ENCODE data around the gene MTRF1.
A peak's percentile ranks its signal among the peaks of the same experiment; 100 is the strongest.

The MTRF1 gene

GRCh38 chr13:41311406-41312175, 48.2 kb upstream of the MTRF1 start:
- peaks cover 54% of the 10 kb centered on the region for H3K79me2 ChIP-seq (ENCODE audit: insufficient read depth, low read length)
- H3K4me2 ChIP-seq (ENCODE audit: low read length), result peak overlapping the region; percentile 82
- H3K27me3 ChIP-seq (ENCODE audit: insufficient read depth, low read length), result no peaks in the 10 kb centered on the region

GRCh38 chr13:41310963-41311405, 47.6 kb upstream of the MTRF1 start, which contains the start of gene NAA16:
Gene NAA16 (plus strand): TSS chr13:41311267. CDS start chr13:41311529, 262 bp downstream.
- H2AFZ ChIP-seq (ENCODE audit: low read length), result peak within 1 kb of the TSS; percentile 81; the same call in 1 of the 2 replicates
- H3K4me1 ChIP-seq (ENCODE audit: insufficient read depth, low read length, severe bottlenecking), result peaks cover 38% of the 10 kb centered on the region
- H3K4me2 ChIP-seq (ENCODE audit: low read length), result peak within 1 kb of the TSS; percentile 82
- TF ChIP-seq CTCF (IDR thresholded peaks at IDR 0.05; ENCODE audit: low read length) (no peak), EZH2 (IDR thresholded peaks at IDR 0.05; ENCODE audit: borderline replicate concordance, low read length) (no peak)
- H3K27me3 ChIP-seq (ENCODE audit: insufficient read depth, low read length), result no peaks in the 10 kb centered on the region
- peak within 1 kb of the TSS; percentile 71 for H3K27ac ChIP-seq (ENCODE audit: low read depth, low read length, poor library complexity, severe bottlenecking)
- H4K20me1 ChIP-seq (ENCODE audit: insufficient read depth, low read length), result no peaks in the 10 kb centered on the region
- H3K36me3 ChIP-seq (ENCODE audit: insufficient read depth, low read length), result no peaks in the 10 kb centered on the region
- no peaks in the 10 kb centered on the region for H3K9me2 ChIP-seq (ENCODE audit: low read depth, low read length)
- H3K9me3 ChIP-seq (ENCODE audit: low read length), result no peaks in the 10 kb centered on the region
- H3K4me3 ChIP-seq (ENCODE audit: low read depth, low read length, poor library complexity, severe bottlenecking), result peak within 1 kb of the TSS; percentile 96
- H3K9ac ChIP-seq (ENCODE audit: low read length), result peak within 1 kb of the TSS; percentile 77
- H3F3A ChIP-seq (ENCODE audit: insufficient read depth, low read length), result no peaks in the 10 kb centered on the region
- peaks cover 48% of the 10 kb centered on the region for H3K79me2 ChIP-seq (ENCODE audit: insufficient read depth, low read length)

More at GRCh38 chr13:41311406-41312175, 48.2 kb upstream of the MTRF1 start:
- H4K20me1 ChIP-seq (ENCODE audit: insufficient read depth, low read length), result no peaks in the 10 kb centered on the region
- no peaks in the 10 kb centered on the region for H3K9me2 ChIP-seq (ENCODE audit: low read depth, low read length)
- H2AFZ ChIP-seq (ENCODE audit: low read length), result no peak overlapping the region
- TF ChIP-seq CTCF (IDR thresholded peaks at IDR 0.05; ENCODE audit: low read length), result no peak
- no peak for TF ChIP-seq EZH2 (IDR thresholded peaks at IDR 0.05; ENCODE audit: borderline replicate concordance, low read length)
- H3F3A ChIP-seq (ENCODE audit: insufficient read depth, low read length), result no peaks in the 10 kb centered on the region
- H3K9me3 ChIP-seq (ENCODE audit: low read length), result no peaks in the 10 kb centered on the region
- peak overlapping the region; percentile 71 for H3K27ac ChIP-seq (ENCODE audit: low read depth, low read length, poor library complexity, severe bottlenecking)
- peaks cover 39% of the 10 kb centered on the region for H3K4me1 ChIP-seq (ENCODE audit: insufficient read depth, low read length, severe bottlenecking)
- H3K4me3 ChIP-seq (ENCODE audit: low read depth, low read length, poor library complexity, severe bottlenecking), result peak overlapping the region; percentile 96
- H3K36me3 ChIP-seq (ENCODE audit: insufficient read depth, low read length), result peaks cover 3% of the 10 kb centered on the region
- peak overlapping the region; percentile 77 for H3K9ac ChIP-seq (ENCODE audit: low read length)

GRCh38 chr13:41307884-41308640, 44.7 kb upstream of the MTRF1 start:
- Histone ChIP-seq H3K4me3 (ENCODE audit: low read depth, low read length, poor library complexity, severe bottlenecking) (no peak overlapping the region), H3F3A (ENCODE audit: insufficient read depth, low read length) (no peaks in the 10 kb centered on the region), H3K9me3 (ENCODE audit: low read length) (no peaks in the 10 kb centered on the region), H3K27me3 (ENCODE audit: insufficient read depth, low read length) (no peaks in the 10 kb centered on the region), H3K36me3 (ENCODE audit: insufficient read depth, low read length) (no peaks in the 10 kb centered on the region), H2AFZ (ENCODE audit: low read length) (no peak overlapping the region), H3K79me2 (ENCODE audit: insufficient read depth, low read length) (peaks cover 19% of the 10 kb centered on the region), H3K27ac (ENCODE audit: low read depth, low read length, poor library complexity, severe bottlenecking) (no peak overlapping the region), H3K4me2 (ENCODE audit: low read length) (no peak overlapping the region), H4K20me1 (ENCODE audit: insufficient read depth, low read length) (no peaks in the 10 kb centered on the region), H3K4me1 (ENCODE audit: insufficient read depth, low read length, severe bottlenecking) (peaks cover 9% of the 10 kb centered on the region), H3K9ac (ENCODE audit: low read length) (no peak overlapping the region), H3K9me2 (ENCODE audit: low read depth, low read length) (no peaks in the 10 kb centered on the region)
- TF ChIP-seq EZH2 (IDR thresholded peaks at IDR 0.05; ENCODE audit: borderline replicate concordance, low read length) (no peak), CTCF (IDR thresholded peaks at IDR 0.05; ENCODE audit: low read length) (no peak)

Data from OCI-LY1 (cell line).